A549 (cell line): ENCODE measurements around the gene CREBL2. TPM values are rescaled to one million over a fixed set of nuclear protein-coding genes. Genes with fewer than 3 reads are reported as not detected.

Experiments used
- ATAC-seq, 2 experiments: fragments of 200-7000 bp in 1 of 2; fragments of >200 bp in 1 of 2; cut with Nextera tagmentation in 1 of 2; cut with Tn5 transposase in 1 of 2; 3 replicates each; pipeline versions ENCODE4 v1.8.0 to v1.9.1; 2018 to 2020; ENCODE audit warnings: mild to moderate bottlenecking in 1 of 2, moderate library complexity in 1 of 2
- CTCF ChIA-PET: fragments of 300-600 bp; sonication (Branson Sonifier 250); formaldehyde crosslinking; extraction: SDS; loops from one replicate; lab custom pipeline; 2021; ENCODE audit warnings: antibody characterized with exemption, inconsistent platforms; lab: Yijun Ruan, JAX
- POLR2A ChIA-PET: fragments of 350-600 bp; formaldehyde crosslinking; extraction: SDS; loops from one replicate; lab custom pipeline; 2021; ENCODE audit warnings: antibody characterized with exemption, inconsistent platforms; lab: Yijun Ruan, JAX
- DNase-seq, 2 experiments: peaks; one replicate each; pipeline versions ENCODE4 v3.0.0 to v3.0.0-alpha.2; 2011 to 2016; ENCODE audit warnings: low read depth in 1 of 2, low spot score in 1 of 2
- FAIRE-seq: peaks from 2 replicates; lab custom pipeline; 2011; peaks lifted over from hg19 to GRCh38; lab: Jason Lieb, UNC
- H3K27ac ChIP-seq, 2 experiments: fragments of >200 bp; sonication (Bioruptor Twin); formaldehyde crosslinking; 3 replicates each; pipeline ENCODE4 v1.5.1; 2016 to 2017
- H3K4me1 ChIP-seq: fragments of >200 bp; sonication (Bioruptor Twin); formaldehyde crosslinking; 3 replicates; pipeline ENCODE4 v1.6.1; 2016
- H3K4me2 ChIP-seq: fragments of >200 bp; sonication (Bioruptor Twin); formaldehyde crosslinking; 3 replicates; pipeline ENCODE4 v1.6.1; 2016
- H3K4me3 ChIP-seq: fragments of >200 bp; sonication (Bioruptor Twin); formaldehyde crosslinking; 3 replicates; pipeline ENCODE4 v1.5.1; 2016
- H3K9me3 ChIP-seq: fragments of >200 bp; sonication (Bioruptor Twin); formaldehyde crosslinking; 3 replicates; pipeline ENCODE4 v1.6.1; 2016
- BHLHE40 ChIP-seq: IDR thresholded peaks from 2 replicates; pipeline ENCODE4 v1.6.1; 2012; ENCODE audit warnings: low read depth, low read length, inconsistent platforms
- CBX2 ChIP-seq: fragments of 200-600 bp; sonication (generic); IDR thresholded peaks from 2 replicates; pipeline ENCODE4 v1.6.1; 2016; ENCODE audit warnings: low read depth, mild to moderate bottlenecking, borderline replicate concordance
- CEBPB ChIP-seq, 2 experiments: fragments of >200 bp in 1 of 2; sonication (Bioruptor Twin) in 1 of 2; formaldehyde crosslinking in 1 of 2; IDR thresholded peaks; 2 replicates each; pipeline ENCODE4 v1.6.1; 2012 to 2016
- CHD2 ChIP-seq: fragments of 150-350 bp; IDR thresholded peaks from 2 replicates; pipeline ENCODE4 v1.6.1; 2014; ENCODE audit warnings: low read length; ENCODE audit not compliant: partially characterized antibody
- CHD4 ChIP-seq: fragments of 200-600 bp; sonication (generic); IDR thresholded peaks from 2 replicates; pipeline ENCODE4 v1.6.1; 2016; ENCODE audit warnings: antibody characterized with exemption, mild to moderate bottlenecking, borderline replicate concordance
- EHF ChIP-seq: fragments of 250-450 bp; sonication (Bioruptor Pico); IDR thresholded peaks from 2 replicates; pipeline ENCODE4 v1.5.0; 2020; ENCODE audit warnings: mild to moderate bottlenecking
- EHMT2 ChIP-seq: fragments of 200-600 bp; sonication (generic); IDR thresholded peaks from 2 replicates; pipeline ENCODE4 v1.6.1; 2016; ENCODE audit warnings: antibody characterized with exemption, low read depth, mild to moderate bottlenecking, moderate library complexity
- ESRRA ChIP-seq: fragments of 150-350 bp; IDR thresholded peaks from 2 replicates; pipeline ENCODE4 v1.6.1; 2014; ENCODE audit warnings: mild to moderate bottlenecking, low read length, borderline replicate concordance
- FOSL2 ChIP-seq, 2 experiments: fragments of 450-650 bp in 1 of 2; fragments of >200 bp in 1 of 2; sonication (Bioruptor Twin) in 1 of 2; formaldehyde crosslinking; IDR thresholded peaks; 2 replicates each; pipeline versions ENCODE4 v1.5.0 to v1.6.1; 2016 to 2020; ENCODE audit warnings: mild to moderate bottlenecking in 1 of 2, moderate library complexity in 1 of 2
- GATA3 ChIP-seq: IDR thresholded peaks from 2 replicates; pipeline ENCODE4 v1.6.1; 2012; ENCODE audit warnings: borderline replicate concordance
- HEYL ChIP-seq: fragments of 250-450 bp; sonication (Bioruptor Pico); IDR thresholded peaks from 2 replicates; pipeline ENCODE4 v1.8.0; 2021; ENCODE audit warnings: mild to moderate bottlenecking, moderate library complexity
- HOXB13 ChIP-seq: fragments of 250-450 bp; sonication (Bioruptor Pico); IDR thresholded peaks from 2 replicates; pipeline ENCODE4 v1.5.0; 2020; ENCODE audit warnings: low read depth, mild to moderate bottlenecking, moderate library complexity
- JUNB ChIP-seq: fragments of >200 bp; sonication (Bioruptor Twin); formaldehyde crosslinking; IDR thresholded peaks from 2 replicates; pipeline ENCODE4 v1.6.1; 2016
- MAZ ChIP-seq: fragments of 150-350 bp; IDR thresholded peaks from 2 replicates; pipeline ENCODE4 v1.6.1; 2014; ENCODE audit warnings: antibody characterized with exemption, low read depth, low read length, borderline replicate concordance
- NPAS2 ChIP-seq: fragments of 250-450 bp; sonication (Bioruptor Pico); IDR thresholded peaks from 2 replicates; pipeline ENCODE4 v1.8.0; 2022; ENCODE audit warnings: mild to moderate bottlenecking, moderate library complexity, borderline replicate concordance
- NR3C1 ChIP-seq: fragments of >200 bp; sonication (Bioruptor Twin); formaldehyde crosslinking; IDR thresholded peaks from 3 replicates; pipeline ENCODE4 v1.6.1; 2017
- PHF8 ChIP-seq: fragments of 200-600 bp; sonication (generic); IDR thresholded peaks from 2 replicates; pipeline ENCODE4 v1.6.1; 2016; ENCODE audit warnings: low read depth, mild to moderate bottlenecking, antibody characterized with exemption, moderate library complexity, borderline replicate concordance
- RAD21 ChIP-seq, 2 experiments: fragments of >200 bp in 1 of 2; sonication (Bioruptor Twin) in 1 of 2; formaldehyde crosslinking in 1 of 2; IDR thresholded peaks in 1 of 2; conservative IDR thresholded peaks in 1 of 2; 2 replicates in 1 of 2; 3 replicates in 1 of 2; pipeline ENCODE4 v1.6.1; 2012 to 2018; ENCODE audit warnings: inconsistent platforms in 1 of 2
- RFX5 ChIP-seq: fragments of 450-650 bp; IDR thresholded peaks from 2 replicates; pipeline ENCODE4 v1.7.1; 2014; ENCODE audit warnings: antibody characterized with exemption, mild to moderate bottlenecking, moderate library complexity
- SMC3 ChIP-seq: fragments of >200 bp; sonication (Bioruptor Twin); formaldehyde crosslinking; IDR thresholded peaks from 3 replicates; pipeline ENCODE4 v1.6.1; 2018; ENCODE audit warnings: inconsistent platforms
- TP53 ChIP-seq: fragments of 250-450 bp; sonication (Bioruptor Pico); IDR thresholded peaks from 2 replicates; pipeline ENCODE4 v1.5.0; 2021; ENCODE audit warnings: mild to moderate bottlenecking, moderate library complexity
- USF2 ChIP-seq: fragments of 450-650 bp; IDR thresholded peaks from 2 replicates; pipeline ENCODE4 v1.6.1; 2014; ENCODE audit warnings: antibody characterized with exemption
- ZC3H11A ChIP-seq: fragments of 450-650 bp; IDR thresholded peaks from 2 replicates; pipeline ENCODE4 v1.6.1; 2014; ENCODE audit warnings: antibody characterized with exemption, mild to moderate bottlenecking
- ZFP36 ChIP-seq: fragments of 450-650 bp; IDR thresholded peaks from 2 replicates; pipeline ENCODE4 v1.6.1; 2014; ENCODE audit warnings: borderline replicate concordance; ENCODE audit not compliant: partially characterized antibody
- ZNF302 ChIP-seq: fragments of 250-450 bp; sonication (Bioruptor Pico); IDR thresholded peaks from 2 replicates; pipeline ENCODE4 v1.9.0; 2021; ENCODE audit warnings: inconsistent platforms, mild to moderate bottlenecking, moderate library complexity
- ZSCAN20 ChIP-seq: fragments of 250-450 bp; sonication (Bioruptor Pico); IDR thresholded peaks from 2 replicates; pipeline ENCODE4 v1.8.0; 2022; ENCODE audit warnings: mild to moderate bottlenecking, moderate library complexity
- WGBS: methylation state at CpG from one replicate; pipeline ENCODE4 v1.1.6; 2017; ENCODE audit errors: missing lambda C conversion rate; 5-methylcytosine and 5-hydroxymethylcytosine counted together
- polyA plus RNA-seq, 4 experiments: library from polyadenylated mRNA; depleted of rRNA in 3 of 4; stranded (reverse); fragments of >200 nt; fragmentation: RNase III in 1 of 4; extraction: RNeasy Plus Mini Kit Qiagen cat#74134 plus additional on column Dnase treatment in 1 of 4; gene quantifications; 2 replicates in 3 of 4; 3 replicates in 1 of 4; pipeline ENCODE4 v1.2.3, GENCODE V29; 2011 to 2017
- TF ChIP-seq, protein P1 (sequence below): IDR thresholded peaks from 2 replicates; pipeline ENCODE4 v1.6.1; 2012
- TF ChIP-seq, protein P2 (sequence below): fragments of 200-600 bp; sonication (generic); IDR thresholded peaks from 2 replicates; pipeline ENCODE4 v1.6.1; 2016; ENCODE audit warnings: antibody characterized with exemption, mild to moderate bottlenecking, moderate library complexity
- TF ChIP-seq, protein P3 (sequence below): IDR thresholded peaks from 2 replicates; pipeline ENCODE4 v1.6.1; 2012

CREBL2 gene
- polyA plus RNA-seq, 2 of the 4 experiments (the other 2 are of a cell fraction) = 24.3 to 31.4 TPM

DNA sequence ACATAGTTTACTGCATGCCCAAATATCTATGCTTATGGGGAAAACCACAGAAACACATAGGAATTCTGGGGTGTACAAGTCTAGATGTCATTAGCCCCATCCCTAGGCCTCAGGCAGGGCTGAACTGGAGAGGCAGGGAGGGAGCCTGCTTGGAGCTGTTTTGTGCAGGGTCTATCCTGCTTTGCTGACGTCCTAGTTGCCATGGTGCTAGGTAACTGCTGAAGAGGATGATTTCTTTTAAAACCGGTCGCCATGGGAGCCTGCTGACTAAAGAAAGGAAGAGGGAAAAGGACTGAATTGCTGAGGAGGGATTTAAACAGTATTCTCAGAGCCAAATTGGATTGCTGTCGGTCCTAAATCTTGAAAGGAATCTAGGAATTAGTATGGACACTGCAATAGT lies 73.6 kb downstream of the CREBL2 start (continued):
- TF ChIP-seq, protein P1, sequence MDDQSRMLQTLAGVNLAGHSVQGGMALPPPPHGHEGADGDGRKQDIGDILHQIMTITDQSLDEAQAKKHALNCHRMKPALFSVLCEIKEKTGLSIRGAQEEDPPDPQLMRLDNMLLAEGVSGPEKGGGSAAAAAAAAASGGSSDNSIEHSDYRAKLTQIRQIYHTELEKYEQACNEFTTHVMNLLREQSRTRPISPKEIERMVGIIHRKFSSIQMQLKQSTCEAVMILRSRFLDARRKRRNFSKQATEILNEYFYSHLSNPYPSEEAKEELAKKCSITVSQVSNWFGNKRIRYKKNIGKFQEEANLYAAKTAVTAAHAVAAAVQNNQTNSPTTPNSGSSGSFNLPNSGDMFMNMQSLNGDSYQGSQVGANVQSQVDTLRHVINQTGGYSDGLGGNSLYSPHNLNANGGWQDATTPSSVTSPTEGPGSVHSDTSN = no peak
- TF ChIP-seq NPAS2 (CRISPR knock-in tag) (no peak), PHF8 (no peak), RFX5 (no peak)

DNA sequence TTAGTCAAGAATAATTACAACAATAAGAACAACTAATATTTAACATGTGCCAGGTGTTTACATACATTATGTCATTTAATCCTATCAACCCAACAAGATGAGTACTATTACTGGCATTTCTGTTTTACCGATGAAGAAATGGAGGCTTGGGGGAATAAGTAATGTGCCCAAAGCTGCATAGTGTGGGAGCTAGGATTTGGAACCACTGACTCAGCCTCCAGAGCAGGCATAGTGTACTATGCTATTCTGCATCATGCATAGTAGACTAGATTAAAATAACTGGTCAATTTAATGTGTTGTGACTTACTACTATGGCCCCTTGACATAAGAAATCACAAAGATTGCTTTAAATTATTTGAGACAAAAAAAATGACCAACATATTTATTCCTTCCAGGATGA lies 74.8 kb downstream of the CREBL2 start:
- ChIA-PET CTCF (no interaction called here), POLR2A (no interaction called here)
- FAIRE-seq (no peak), DNase-seq (no peak), ATAC-seq (no peak)
- H3K27ac ChIP-seq = no peak overlapping the region
- 89% methylated on average over 1 of the region's 1 CpG for WGBS
- no peaks in the 10 kb centered on the region for H3K4me1 ChIP-seq
- no peaks in the 10 kb centered on the region for H3K9me3 ChIP-seq
- no peak for TF ChIP-seq MAZ
- TF ChIP-seq CHD2 = no peak
- no peak for TF ChIP-seq ESRRA
- no peak for TF ChIP-seq FOSL2 (IDR thresholded peaks at IDR 0.05)
- no peak for TF ChIP-seq FOSL2 (CRISPR knock-in tag; IDR thresholded peaks at IDR 0.05)
- TF ChIP-seq HOXB13 = no peak
- no peak for TF ChIP-seq ZSCAN20 (CRISPR knock-in tag)
- TF ChIP-seq USF2 = no peak
- TF ChIP-seq SMC3 = no peak
- no peak for TF ChIP-seq GATA3
- TF ChIP-seq JUNB = no peak
- TF ChIP-seq EHF = no peak
- no peak for TF ChIP-seq HEYL
- TF ChIP-seq ZFP36 = no peak
- TF ChIP-seq NR3C1 = no peak
- TF ChIP-seq CEBPB (IDR thresholded peaks at IDR 0.05) = no peak
- TF ChIP-seq CBX2 = no peak
- H3K4me3 ChIP-seq = no peak overlapping the region
- H3K4me2 ChIP-seq = no peak overlapping the region

DNA sequence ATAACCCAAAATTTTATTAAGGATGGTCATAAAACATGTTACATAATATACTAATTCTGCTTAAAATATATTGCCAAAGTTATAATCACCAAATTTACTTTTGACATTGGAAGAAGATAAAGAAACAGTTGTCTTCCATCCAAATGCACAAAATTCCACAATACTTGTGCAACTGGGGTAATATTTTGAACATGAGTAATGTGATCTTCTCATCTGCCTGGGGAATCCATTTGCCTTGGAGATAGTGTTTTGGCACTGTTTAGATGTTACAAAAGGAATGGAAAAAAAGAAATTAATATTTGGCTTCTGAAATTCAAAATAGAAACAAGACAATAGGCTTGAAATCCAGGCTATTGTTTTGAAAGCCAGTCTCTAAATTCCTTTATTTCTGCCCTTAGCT lies 75.2 kb downstream of the CREBL2 start:
- Histone ChIP-seq H3K4me1 (no peaks in the 10 kb centered on the region), H3K4me3 (no peak overlapping the region)
- DNase-seq (no peak), FAIRE-seq (no peak), ATAC-seq (no peak)
- TF ChIP-seq GATA3 (no peak), RAD21 (conservative IDR thresholded peaks at IDR 0.05 in 1 of 2, IDR thresholded peaks at IDR 0.05 in 1 of 2) (no peak), ZNF302 (CRISPR knock-in tag) (no peak), BHLHE40 (no peak), RFX5 (no peak), FOSL2 (IDR thresholded peaks at IDR 0.05) (no peak), FOSL2 (CRISPR knock-in tag; IDR thresholded peaks at IDR 0.05) (no peak), CHD4 (no peak), NPAS2 (CRISPR knock-in tag) (no peak), ZC3H11A (no peak), NR3C1 (no peak), ZSCAN20 (CRISPR knock-in tag) (no peak), CEBPB (IDR thresholded peaks at IDR 0.05) (no peak), TP53 (CRISPR knock-in tag) (no peak), EHMT2 (no peak)
- TF ChIP-seq, protein P2, sequence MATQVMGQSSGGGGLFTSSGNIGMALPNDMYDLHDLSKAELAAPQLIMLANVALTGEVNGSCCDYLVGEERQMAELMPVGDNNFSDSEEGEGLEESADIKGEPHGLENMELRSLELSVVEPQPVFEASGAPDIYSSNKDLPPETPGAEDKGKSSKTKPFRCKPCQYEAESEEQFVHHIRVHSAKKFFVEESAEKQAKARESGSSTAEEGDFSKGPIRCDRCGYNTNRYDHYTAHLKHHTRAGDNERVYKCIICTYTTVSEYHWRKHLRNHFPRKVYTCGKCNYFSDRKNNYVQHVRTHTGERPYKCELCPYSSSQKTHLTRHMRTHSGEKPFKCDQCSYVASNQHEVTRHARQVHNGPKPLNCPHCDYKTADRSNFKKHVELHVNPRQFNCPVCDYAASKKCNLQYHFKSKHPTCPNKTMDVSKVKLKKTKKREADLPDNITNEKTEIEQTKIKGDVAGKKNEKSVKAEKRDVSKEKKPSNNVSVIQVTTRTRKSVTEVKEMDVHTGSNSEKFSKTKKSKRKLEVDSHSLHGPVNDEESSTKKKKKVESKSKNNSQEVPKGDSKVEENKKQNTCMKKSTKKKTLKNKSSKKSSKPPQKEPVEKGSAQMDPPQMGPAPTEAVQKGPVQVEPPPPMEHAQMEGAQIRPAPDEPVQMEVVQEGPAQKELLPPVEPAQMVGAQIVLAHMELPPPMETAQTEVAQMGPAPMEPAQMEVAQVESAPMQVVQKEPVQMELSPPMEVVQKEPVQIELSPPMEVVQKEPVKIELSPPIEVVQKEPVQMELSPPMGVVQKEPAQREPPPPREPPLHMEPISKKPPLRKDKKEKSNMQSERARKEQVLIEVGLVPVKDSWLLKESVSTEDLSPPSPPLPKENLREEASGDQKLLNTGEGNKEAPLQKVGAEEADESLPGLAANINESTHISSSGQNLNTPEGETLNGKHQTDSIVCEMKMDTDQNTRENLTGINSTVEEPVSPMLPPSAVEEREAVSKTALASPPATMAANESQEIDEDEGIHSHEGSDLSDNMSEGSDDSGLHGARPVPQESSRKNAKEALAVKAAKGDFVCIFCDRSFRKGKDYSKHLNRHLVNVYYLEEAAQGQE = no peak
- TF ChIP-seq, protein P3, sequence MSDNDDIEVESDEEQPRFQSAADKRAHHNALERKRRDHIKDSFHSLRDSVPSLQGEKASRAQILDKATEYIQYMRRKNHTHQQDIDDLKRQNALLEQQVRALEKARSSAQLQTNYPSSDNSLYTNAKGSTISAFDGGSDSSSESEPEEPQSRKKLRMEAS = no peak
- TF ChIP-seq, all 56 proteins: peak for 0
- H3K9me3 ChIP-seq = no peaks in the 10 kb centered on the region
- H3K27ac ChIP-seq = no peak overlapping the region
- ChIA-PET POLR2A (no interaction called here), CTCF (interaction anchor here (1.3 kb wide), 1 partner anchor 312 kb away, joined by 3 read pairs; no protein-coding TSS in a partner anchor)
- H3K4me2 ChIP-seq = no peak overlapping the region
